Fibroblast of the aortic adventitia (primary cell): Measurements from ENCODE around the gene LIMK1. TPM values are rescaled to one million over a fixed set of nuclear protein-coding genes. Genes with fewer than 3 reads are reported as not detected.

Experiments used
- DNase-seq: peaks from one replicate; pipeline ENCODE4 v3.0.0-alpha.2; 2010; ENCODE audit warnings: low read depth
- H3K4me3 ChIP-seq: 2 replicates; pipeline ENCODE4 v1.5.1; 2011; ENCODE audit warnings: low read depth, mild to moderate bottlenecking, control low read depth, low read length, moderate library complexity
- total RNA-seq: library from RNA; depleted of rRNA; stranded (reverse); fragments of >200 nt; gene quantifications from 2 replicates; pipeline ENCODE4 v1.2.3, GENCODE V29; 2012; ENCODE audit warnings: low replicate concordance
- TF ChIP-seq, protein P1 (sequence below): IDR thresholded peaks from 2 replicates; pipeline ENCODE4 v1.5.1; 2011; ENCODE audit warnings: mild to moderate bottlenecking, low read length, control low read depth, inconsistent platforms; ENCODE audit not compliant: insufficient read depth

LIMK1 gene
- total RNA-seq, result 30.3 and 48.3 TPM in 2 replicates

GRCh38 chr7:74083117-74083876 is at the start of gene LIMK1:
Gene LIMK1, plus strand, starts transcription at chr7:74083804. Its CDS starts 187 bp downstream, at chr7:74083991.
- peak; percentile 66 for DNase-seq
- TF ChIP-seq, protein P1, sequence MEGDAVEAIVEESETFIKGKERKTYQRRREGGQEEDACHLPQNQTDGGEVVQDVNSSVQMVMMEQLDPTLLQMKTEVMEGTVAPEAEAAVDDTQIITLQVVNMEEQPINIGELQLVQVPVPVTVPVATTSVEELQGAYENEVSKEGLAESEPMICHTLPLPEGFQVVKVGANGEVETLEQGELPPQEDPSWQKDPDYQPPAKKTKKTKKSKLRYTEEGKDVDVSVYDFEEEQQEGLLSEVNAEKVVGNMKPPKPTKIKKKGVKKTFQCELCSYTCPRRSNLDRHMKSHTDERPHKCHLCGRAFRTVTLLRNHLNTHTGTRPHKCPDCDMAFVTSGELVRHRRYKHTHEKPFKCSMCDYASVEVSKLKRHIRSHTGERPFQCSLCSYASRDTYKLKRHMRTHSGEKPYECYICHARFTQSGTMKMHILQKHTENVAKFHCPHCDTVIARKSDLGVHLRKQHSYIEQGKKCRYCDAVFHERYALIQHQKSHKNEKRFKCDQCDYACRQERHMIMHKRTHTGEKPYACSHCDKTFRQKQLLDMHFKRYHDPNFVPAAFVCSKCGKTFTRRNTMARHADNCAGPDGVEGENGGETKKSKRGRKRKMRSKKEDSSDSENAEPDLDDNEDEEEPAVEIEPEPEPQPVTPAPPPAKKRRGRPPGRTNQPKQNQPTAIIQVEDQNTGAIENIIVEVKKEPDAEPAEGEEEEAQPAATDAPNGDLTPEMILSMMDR, result no peak
- H3K4me3 ChIP-seq, result peak within 1 kb of the TSS; percentile 70

DNA sequence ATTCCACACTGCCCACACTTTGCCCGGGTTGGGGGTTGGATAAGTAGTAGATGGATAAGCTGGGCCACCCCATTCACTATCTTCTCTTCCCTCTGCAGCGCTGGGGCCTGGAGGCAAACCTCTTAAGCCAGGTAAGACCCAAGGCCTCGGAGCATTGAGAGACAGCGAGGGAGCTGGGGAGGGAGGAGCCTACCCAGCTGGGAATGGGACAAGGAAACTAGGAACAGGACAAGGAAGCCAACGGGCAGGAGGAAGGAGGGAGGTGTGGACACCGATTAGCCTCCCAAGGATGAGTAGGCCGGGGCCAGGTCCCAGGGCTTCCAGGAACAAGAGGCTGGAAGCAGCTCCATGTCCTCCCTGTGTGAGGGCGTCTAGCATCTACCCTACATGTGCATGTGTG is 46.0 kb upstream of the LIMK1 start:
- TF ChIP-seq, protein P1, result no peak
- no peak overlapping the region for H3K4me3 ChIP-seq
- no peak for DNase-seq

GRCh38 chr7:74038194-74038961 is 45.2 kb upstream of the LIMK1 start:
- TF ChIP-seq, protein P1, result no peak
- H3K4me3 ChIP-seq, result no peak overlapping the region
- DNase-seq, result peak; percentile 59

GRCh38 chr7:74039337-74039736 is 44.3 kb upstream of the LIMK1 start:
- no peak for DNase-seq
- TF ChIP-seq, protein P1, result no peak
- H3K4me3 ChIP-seq, result no peak overlapping the region

DNA sequence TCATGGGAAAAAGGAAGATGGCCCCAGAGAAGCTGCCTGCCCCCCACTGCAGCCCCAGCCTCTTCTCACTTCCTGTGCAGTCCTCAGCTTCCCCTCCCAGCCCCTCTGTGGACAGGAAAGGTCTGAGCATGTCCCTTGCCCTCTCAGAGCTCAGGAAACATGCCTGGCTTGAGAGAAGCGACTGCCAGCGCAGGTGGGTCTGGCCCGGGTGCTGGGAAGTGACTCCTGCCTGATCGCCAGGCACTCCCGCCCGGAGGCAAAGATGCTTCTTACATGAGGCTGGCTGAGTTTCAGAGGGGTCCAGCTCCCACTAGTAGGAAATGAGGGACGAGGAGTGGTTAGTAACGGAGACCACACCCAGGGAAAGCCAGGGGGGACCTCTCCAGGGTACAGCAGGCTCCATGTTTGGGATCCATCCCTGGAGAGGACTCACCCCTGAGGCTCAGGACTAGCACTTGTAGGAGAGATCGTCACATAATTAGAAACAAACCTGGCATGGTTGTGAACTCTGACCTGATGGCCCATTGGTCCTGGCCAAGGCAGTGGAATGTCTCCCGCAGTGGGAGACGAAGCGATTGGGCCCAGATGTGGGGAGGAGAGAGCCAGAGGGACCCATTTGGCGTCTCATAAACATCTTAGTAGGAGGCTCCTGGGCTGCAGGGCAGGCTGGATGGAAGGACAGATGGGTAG is 43.4 kb upstream of the LIMK1 start:
- TF ChIP-seq, protein P1, result no peak
- no peak overlapping the region for H3K4me3 ChIP-seq
- no peak for DNase-seq

GRCh38 chr7:74040791-74041520 is 42.6 kb upstream of the LIMK1 start:
- DNase-seq, result no peak
- H3K4me3 ChIP-seq, result no peak overlapping the region
- TF ChIP-seq, protein P1, result no peak
